K562 (cell line): ENCODE measurements around the gene TXNRD3. TPM values are rescaled to one million over a fixed set of nuclear protein-coding genes. Genes with fewer than 3 reads are reported as not detected.

ENCODE experiments used
- ATAC-seq: fragments of 200-7000 bp; cut with Tn5 transposase; 3 replicates; pipeline ENCODE4 v1.9.1; 2020; ENCODE audit warnings: moderate library complexity
- BruUV-seq: library from RNA; stranded (reverse); fragments of 400-500 nt; replicated peaks from 2 replicates; lab custom pipeline; 2021; lab: Mats Ljungman, UMichigan
- CTCF ChIA-PET: fragments of 300-600 bp; formaldehyde crosslinking; extraction: SDS; loops from one replicate; lab custom pipeline; 2021; ENCODE audit warnings: low intra/inter-chr PET ratio; lab: Yijun Ruan, JAX
- POLR2A ChIA-PET: fragments of 300-600, 350-650 bp; sonication (Branson Sonifier 250); formaldehyde crosslinking; extraction: SDS; loops from one replicate; lab custom pipeline; 2021; ENCODE audit warnings: antibody characterized with exemption, inconsistent platforms; lab: Yijun Ruan, JAX
- DNase-seq, 4 experiments: peaks; one replicate each; pipeline versions ENCODE4 v3.0.0 to v3.0.0-alpha.2; 2011 to 2018; ENCODE audit warnings: low spot score in 3 of 4, mixed read lengths in 3 of 4; ENCODE audit errors: extremely low read depth in 1 of 4
- FAIRE-seq: peaks from 2 replicates; lab custom pipeline; 2011; peaks lifted over from hg19 to GRCh38; lab: Jason Lieb, UNC
- H2AFZ ChIP-seq: 2 replicates; pipeline ENCODE4 v1.6.0; 2011; ENCODE audit warnings: low read depth, low read length, control low read depth, inconsistent platforms
- H3K27ac ChIP-seq: fragments of 200-600 bp; 3 replicates; pipeline ENCODE4 v1.8.0; 2011; ENCODE audit warnings: low read depth, mild to moderate bottlenecking, control low read depth, inconsistent platforms, low read length, moderate library complexity, mixed read lengths; ENCODE audit errors: extremely low read depth
- H3K27me3 ChIP-seq, 2 experiments: fragments of 300-600 bp in 1 of 2; 2 replicates in 1 of 2; 3 replicates in 1 of 2; pipeline versions ENCODE4 v1.6.0 to v1.8.0; 2011; ENCODE audit warnings: inconsistent platforms in 2 of 2, low read length in 2 of 2, mild to moderate bottlenecking in 1 of 2, mixed read lengths in 1 of 2, moderate library complexity in 1 of 2; ENCODE audit not compliant: control insufficient read depth in 2 of 2, insufficient read depth in 2 of 2
- H3K36me3 ChIP-seq: fragments of 300-600 bp; 3 replicates; pipeline ENCODE4 v1.8.0; 2011; ENCODE audit warnings: mild to moderate bottlenecking, low read length, inconsistent platforms; ENCODE audit not compliant: control insufficient read depth, insufficient read depth
- H3K4me1 ChIP-seq, 2 experiments: fragments of 200-600 bp in 1 of 2; replicated peaks in 1 of 2; 2 replicates in 1 of 2; 3 replicates in 1 of 2; pipeline versions ENCODE4 v1.5.1 to v1.8.0; 2011; ENCODE audit warnings: inconsistent platforms in 2 of 2, low read length in 2 of 2, mild to moderate bottlenecking in 1 of 2, mixed read lengths in 1 of 2, moderate library complexity in 1 of 2; ENCODE audit not compliant: control insufficient read depth in 2 of 2, insufficient read depth in 2 of 2
- H3K4me2 ChIP-seq: 2 replicates; pipeline ENCODE4 v1.6.1; 2011; ENCODE audit warnings: low read length, control low read depth, inconsistent platforms, mixed read lengths; ENCODE audit not compliant: insufficient read depth
- H3K4me3 ChIP-seq: fragments of 200-600 bp; sonication (generic), shearing (Covaris generic); 2 replicates; pipeline ENCODE4 v1.5.1; 2016; ENCODE audit warnings: control low read depth, inconsistent platforms
- H3K79me2 ChIP-seq: fragments of 200-600 bp; 3 replicates; pipeline ENCODE4 v1.8.0; 2011; ENCODE audit warnings: low read length, inconsistent platforms; ENCODE audit not compliant: control insufficient read depth, insufficient read depth
- H3K9ac ChIP-seq, 2 experiments: 2 replicates each; pipeline versions ENCODE4 v1.6.0 to v1.6.1; 2011; ENCODE audit warnings: low read depth in 2 of 2, low read length in 2 of 2, control low read depth in 1 of 2, inconsistent platforms in 1 of 2, mild to moderate bottlenecking in 1 of 2, mixed read lengths in 1 of 2; ENCODE audit not compliant: insufficient read depth in 1 of 2
- H3K9me1 ChIP-seq: one replicate; pipeline ENCODE4 v1.6.0; 2011; ENCODE audit warnings: inconsistent platforms, mild to moderate bottlenecking, low read length, moderate library complexity; ENCODE audit not compliant: control insufficient read depth, insufficient read depth
- H3K9me3 ChIP-seq: replicated peaks from 2 replicates; pipeline ENCODE4 v1.5.1; 2011; ENCODE audit warnings: low read depth, low read length, inconsistent platforms; ENCODE audit not compliant: control insufficient read depth, insufficient read depth
- H4K20me1 ChIP-seq: replicated peaks from 2 replicates; pipeline ENCODE4 v1.6.1; 2011; ENCODE audit warnings: low read length, inconsistent platforms, mixed read lengths; ENCODE audit not compliant: control insufficient read depth, insufficient read depth
- ARHGAP35 ChIP-seq: fragments of 450-650 bp; IDR thresholded peaks from 2 replicates; pipeline ENCODE4 v1.6.1; 2018; ENCODE audit not compliant: partially characterized antibody
- CTCF ChIP-seq, 3 experiments: IDR thresholded peaks in 2 of 3; conservative IDR thresholded peaks in 1 of 3; 2 replicates each; pipeline ENCODE4 v1.5.1; 2011 to 2012; ENCODE audit warnings: low read length in 3 of 3, mild to moderate bottlenecking in 3 of 3, control low read depth in 2 of 3, improper control_type of control experiment in 1 of 3, inconsistent platforms in 1 of 3, low read depth in 1 of 3, mixed read lengths in 1 of 3, moderate library complexity in 1 of 3; ENCODE audit not compliant: insufficient read depth in 2 of 3
- DEAF1 ChIP-seq: fragments of 450-650 bp; formaldehyde crosslinking; IDR thresholded peaks from 2 replicates; pipeline ENCODE4 v1.4.0; 2020; ENCODE audit warnings: mild to moderate bottlenecking, moderate library complexity
- DIDO1 ChIP-seq: fragments of 450-650 bp; IDR thresholded peaks from 2 replicates; pipeline ENCODE4 v1.6.1; 2016; ENCODE audit warnings: low read depth, missing biosample characterization, missing genetic modification characterization
- ESRRB ChIP-seq: fragments of 250-450 bp; sonication (Bioruptor Pico); IDR thresholded peaks from 2 replicates; pipeline ENCODE4 v1.5.0; 2020; ENCODE audit warnings: mild to moderate bottlenecking, moderate library complexity, borderline replicate concordance
- EWSR1 ChIP-seq: fragments of 450-650 bp; IDR thresholded peaks from 2 replicates; pipeline ENCODE4 v1.6.1; 2018; ENCODE audit warnings: borderline replicate concordance, mild to moderate bottlenecking, low read depth, moderate library complexity; ENCODE audit not compliant: partially characterized antibody
- GABPB2 ChIP-seq: fragments of 250-450 bp; sonication (Bioruptor Pico); conservative IDR thresholded peaks from 2 replicates; pipeline ENCODE4 v1.5.1; 2021; ENCODE audit warnings: mild to moderate bottlenecking
- MXI1 ChIP-seq: IDR thresholded peaks from 2 replicates; pipeline ENCODE4 v1.6.1; 2011; ENCODE audit warnings: low read depth, mild to moderate bottlenecking, improper control_type of control experiment, low read length
- SREBF1 ChIP-seq: fragments of 150-350 bp; IDR thresholded peaks from 2 replicates; pipeline ENCODE4 v1.6.1; 2014; ENCODE audit warnings: antibody characterized with exemption, low read depth, low read length, borderline replicate concordance
- ZNF395 ChIP-seq: fragments of 200-800 bp; sonication (Bioruptor generic); IDR thresholded peaks from 2 replicates; pipeline ENCODE4 v1.6.1; 2017; ENCODE audit warnings: missing genetic modification characterization, missing compliant biosample characterization
- ZNF57 ChIP-seq: fragments of 450-650 bp; formaldehyde crosslinking; IDR thresholded peaks from 2 replicates; pipeline ENCODE4 v1.4.0; 2020; ENCODE audit warnings: mild to moderate bottlenecking, moderate library complexity
- ZNF766 ChIP-seq: fragments of 200-800 bp; sonication (Bioruptor generic); conservative IDR thresholded peaks from 2 replicates; pipeline ENCODE4 v1.6.1; 2016; ENCODE audit warnings: missing genetic modification characterization, missing compliant biosample characterization
- WGBS: fragments of 100-300 bp; shearing (Covaris generic); methylation state at CpG from one replicate; pipeline ENCODE4 v1.1.6; 2016; ENCODE audit warnings: low coverage, mixed read lengths; ENCODE audit not compliant: insufficient coverage; ENCODE audit errors: missing lambda C conversion rate; 5-methylcytosine and 5-hydroxymethylcytosine counted together
- in situ Hi-C: fragments of 300-500 bp; cut with MboI; formaldehyde crosslinking; loops from 4 replicates; pipeline ENCODE4 v1.15.0; 2018; ENCODE audit warnings: inconsistent platforms, mixed read lengths
- intact Hi-C: fragments of 100-400 bp; cut with micrococcal nuclease; formaldehyde crosslinking; loops from 2 replicates; pipeline ENCODE4 v1.14.2; 2022
- polyA plus RNA-seq, 8 experiments: library from polyadenylated mRNA; depleted of rRNA in 4 of 8; stranded (reverse) in 5 of 8; unstranded in 3 of 8; fragments of >200 nt; fragmentation: Nextera tagmentation in 2 of 8; fragmentation: Illumina TruSeq in 1 of 8; extraction: Ambion mirVana in 2 of 8; extraction: Trizol in 1 of 8; gene quantifications; 2 replicates each; pipeline versions ENCODE4 v1.2.1 to v1.2.3, GENCODE V29; 2011 to 2014; ENCODE audit warnings: inconsistent platforms in 1 of 8, missing spikeins in 1 of 8
- total RNA-seq, 7 experiments: library from RNA; depleted of rRNA in 6 of 7; stranded (reverse); fragments of >200 nt in 6 of 7; fragmentation: Illumina TruSeq in 2 of 7; extraction: Trizol in 2 of 7; gene quantifications; 2 replicates each; pipeline versions ENCODE4 v1.2.1 to v1.2.3, GENCODE V29; 2011 to 2021; ENCODE audit warnings: low replicate concordance in 1 of 7

The TXNRD3 gene
- total and polyA plus RNA-seq, 9 of the 15 experiments (the other 6 are each of a cell fraction or from before 2014, with no cell fraction given): 0.96 to 2.3 (median 1.7) TPM

- no peaks in the 10 kb centered on the region for H3K79me2 ChIP-seq
- H4K20me1 ChIP-seq: no peaks in the 10 kb centered on the region
- no peak overlapping the region for H3K4me2 ChIP-seq
- CTCF ChIA-PET: no interaction called here
- in situ Hi-C loops: no loop called here
- intact Hi-C loops: no loop called here
- H3K9me1 ChIP-seq: no peaks in the 10 kb centered on the region
- DNase-seq (no peak), FAIRE-seq (no peak), ATAC-seq (no peak)
- 22% methylated on average over 7 of the region's 7 CpGs for WGBS
- H3K4me3 ChIP-seq: no peak overlapping the region
- POLR2A ChIA-PET: interaction anchor here (0.9 kb wide), 1 partner anchor 8 kb away, joined by 4 read pairs; no protein-coding TSS in a partner anchor
- no peaks in the 10 kb centered on the region for H3K36me3 ChIP-seq
- no TSS peak for BruUV-seq
- peaks cover 0 to 7% of the 10 kb centered on the region in 2 experiments; a peak in 2 of 5 replicates for H3K27me3 ChIP-seq
- no peak for TF ChIP-seq ESRRB (CRISPR knock-in tag)
- TF ChIP-seq MXI1: no peak
- no peak for TF ChIP-seq ZNF57 (CRISPR knock-in tag)
- TF ChIP-seq SREBF1: no peak
- TF ChIP-seq ARHGAP35: no peak
- TF ChIP-seq EWSR1: no peak
- no peaks in the 10 kb centered on the region for H3K9me3 ChIP-seq
- H3K9ac ChIP-seq: no peak overlapping the region
- H2AFZ ChIP-seq: no peak overlapping the region
- no peak overlapping the region for H3K27ac ChIP-seq
- no peaks in the 10 kb centered on the region for H3K4me1 ChIP-seq
Observed at GRCh38 chr3:126620738-126621137, 34.2 kb downstream of the TXNRD3 start.

- H4K20me1 ChIP-seq: no peaks in the 10 kb centered on the region
- no TSS peak for BruUV-seq
- intact Hi-C loops: no loop called here
- no peak overlapping the region for H3K27ac ChIP-seq
- peaks cover 0 to 9% of the 10 kb centered on the region in 2 experiments; a peak in 2 of 5 replicates for H3K27me3 ChIP-seq
- H3K9ac ChIP-seq: no peak overlapping the region
- no peak for DNase-seq
- CTCF ChIA-PET: no interaction called here
- no peaks in the 10 kb centered on the region for H3K9me1 ChIP-seq
- ATAC-seq: no peak
- H3K4me2 ChIP-seq: no peak overlapping the region
- no peak for FAIRE-seq
- H3K79me2 ChIP-seq: no peaks in the 10 kb centered on the region
- H3K4me3 ChIP-seq: no peak overlapping the region
- no peaks in the 10 kb centered on the region for H3K36me3 ChIP-seq
- no peaks in the 10 kb centered on the region for H3K9me3 ChIP-seq
- POLR2A ChIA-PET: no interaction called here
- H2AFZ ChIP-seq: no peak overlapping the region
- H3K4me1 ChIP-seq: no peaks in the 10 kb centered on the region
- in situ Hi-C loops: no loop called here
- TF ChIP-seq CTCF (IDR thresholded peaks at IDR 0.05 in 2 of 3, conservative IDR thresholded peaks at IDR 0.05 in 1 of 3; ENCODE audit: insufficient read depth in 2 of 3, low read depth in 1 of 3, low read length in 3 of 3): no peak
- no peak for TF ChIP-seq DIDO1
- TF ChIP-seq ZNF395: no peak
- TF ChIP-seq ZNF766: no peak
- no peak for TF ChIP-seq DEAF1 (CRISPR knock-in tag)
- TF ChIP-seq GABPB2 (CRISPR knock-in tag): no peak
Observed at GRCh38 chr3:126618760-126619159, 36.2 kb downstream of the TXNRD3 start.
